Erythroblast (primary cell): ENCODE measurements around the gene MYO10.

ENCODE experiments used
- GATA1 ChIP-seq: IDR thresholded peaks from 2 replicates; pipeline ENCODE4 v1.6.1; 2011; ENCODE audit warnings: low read depth, mild to moderate bottlenecking, control low read depth, low read length, moderate library complexity
- POLR2A ChIP-seq: IDR thresholded peaks from 2 replicates; pipeline ENCODE4 v1.6.1; 2011; ENCODE audit warnings: mild to moderate bottlenecking, low read length

GRCh38 chr5:16864631-16865131 lies 71.4 kb downstream of the MYO10 start:
- TF ChIP-seq POLR2A: no peak
- no peak for TF ChIP-seq GATA1
